ENCODE measurements around the gene LNPEP.

Gene LNPEP

DNA sequence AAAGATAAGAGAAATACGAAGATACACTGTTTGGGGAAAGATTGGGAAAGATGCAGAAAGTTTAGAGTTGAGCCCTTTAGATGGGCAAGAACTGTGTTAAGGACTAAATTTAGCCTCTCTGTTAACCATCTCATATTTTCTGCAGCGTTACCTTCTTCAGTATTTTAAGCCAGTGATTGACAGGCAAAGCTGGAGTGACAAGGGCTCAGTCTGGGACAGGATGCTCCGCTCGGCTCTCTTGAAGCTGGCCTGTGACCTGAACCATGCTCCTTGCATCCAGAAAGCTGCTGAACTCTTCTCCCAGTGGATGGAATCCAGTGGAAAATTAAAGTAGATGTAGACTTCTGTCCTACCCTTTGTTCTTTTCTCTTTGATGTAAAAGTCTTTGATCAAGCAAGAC, 26.4 kb upstream of the LNPEP start:
- Histone ChIP-seq H3K27me3 (ENCODE audit: control insufficient read depth, insufficient read depth, low read length) (no peaks in the 10 kb centered on the region), H3K4me1 (ENCODE audit: control insufficient read depth, insufficient read depth, low read length) (no peaks in the 10 kb centered on the region), H3K9ac (ENCODE audit: low read length) (no peak overlapping the region), H3K4me3 (ENCODE audit: low read depth, low read length) (no peak overlapping the region), H3K27ac (ENCODE audit: low read depth, low read length) (no peak overlapping the region), H3K36me3 (ENCODE audit: control insufficient read depth, insufficient read depth, low read length) (no peaks in the 10 kb centered on the region), H3K9me3 (ENCODE audit: control insufficient read depth, insufficient read depth, low read depth, low read length) (no peaks in the 10 kb centered on the region)

GRCh38 chr5:96911139-96911538, 24.7 kb upstream of the LNPEP start:
- no peaks in the 10 kb centered on the region for H3K27me3 ChIP-seq (ENCODE audit: control insufficient read depth, insufficient read depth, low read length)
- no peaks in the 10 kb centered on the region for H3K36me3 ChIP-seq (ENCODE audit: control insufficient read depth, insufficient read depth, low read length)
- H3K9me3 ChIP-seq (ENCODE audit: control insufficient read depth, insufficient read depth, low read depth, low read length): no peaks in the 10 kb centered on the region
- H3K4me3 ChIP-seq (ENCODE audit: low read depth, low read length): no peak overlapping the region
- no peak overlapping the region for H3K27ac ChIP-seq (ENCODE audit: low read depth, low read length)
- H3K4me1 ChIP-seq (ENCODE audit: control insufficient read depth, insufficient read depth, low read length): no peaks in the 10 kb centered on the region
- H3K9ac ChIP-seq (ENCODE audit: low read length): no peak overlapping the region

DNA sequence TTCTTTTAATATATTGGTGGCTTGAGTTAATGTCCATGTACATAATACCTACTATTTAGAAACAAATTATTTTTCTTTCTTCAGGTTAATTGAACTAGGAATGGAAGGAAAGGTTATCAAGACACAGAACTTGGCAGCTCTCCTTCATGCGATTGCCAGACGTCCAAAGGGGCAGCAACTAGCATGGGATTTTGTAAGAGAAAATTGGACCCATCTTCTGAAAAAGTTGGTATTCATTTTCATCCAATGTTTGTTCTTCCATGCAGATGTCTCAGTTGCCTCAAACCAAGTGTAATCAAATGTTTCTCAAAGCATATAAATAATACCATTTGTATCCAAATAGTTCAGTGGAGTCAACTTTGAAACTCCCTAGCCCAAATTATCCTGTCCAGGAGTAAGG, 22.6 kb upstream of the LNPEP start:
- Histone ChIP-seq H3K4me3 (ENCODE audit: low read depth, low read length) (no peak overlapping the region), H3K36me3 (ENCODE audit: control insufficient read depth, insufficient read depth, low read length) (no peaks in the 10 kb centered on the region), H3K4me1 (ENCODE audit: control insufficient read depth, insufficient read depth, low read length) (no peaks in the 10 kb centered on the region), H3K27me3 (ENCODE audit: control insufficient read depth, insufficient read depth, low read length) (no peaks in the 10 kb centered on the region), H3K9ac (ENCODE audit: low read length) (no peak overlapping the region), H3K9me3 (ENCODE audit: control insufficient read depth, insufficient read depth, low read depth, low read length) (no peaks in the 10 kb centered on the region), H3K27ac (ENCODE audit: low read depth, low read length) (no peak overlapping the region)

GRCh38 chr5:96919754-96920197, 16.1 kb upstream of the LNPEP start:
- H3K27ac ChIP-seq (ENCODE audit: low read depth, low read length): no peak overlapping the region
- H3K9me3 ChIP-seq (ENCODE audit: control insufficient read depth, insufficient read depth, low read depth, low read length): no peaks in the 10 kb centered on the region
- H3K4me1 ChIP-seq (ENCODE audit: control insufficient read depth, insufficient read depth, low read length): peaks cover 5% of the 10 kb centered on the region; the same call in 1 of the 2 replicates
- no peaks in the 10 kb centered on the region for H3K27me3 ChIP-seq (ENCODE audit: control insufficient read depth, insufficient read depth, low read length)
- H3K4me3 ChIP-seq (ENCODE audit: low read depth, low read length): no peak overlapping the region
- no peaks in the 10 kb centered on the region for H3K36me3 ChIP-seq (ENCODE audit: control insufficient read depth, insufficient read depth, low read length)
- H3K9ac ChIP-seq (ENCODE audit: low read length): no peak overlapping the region

DNA sequence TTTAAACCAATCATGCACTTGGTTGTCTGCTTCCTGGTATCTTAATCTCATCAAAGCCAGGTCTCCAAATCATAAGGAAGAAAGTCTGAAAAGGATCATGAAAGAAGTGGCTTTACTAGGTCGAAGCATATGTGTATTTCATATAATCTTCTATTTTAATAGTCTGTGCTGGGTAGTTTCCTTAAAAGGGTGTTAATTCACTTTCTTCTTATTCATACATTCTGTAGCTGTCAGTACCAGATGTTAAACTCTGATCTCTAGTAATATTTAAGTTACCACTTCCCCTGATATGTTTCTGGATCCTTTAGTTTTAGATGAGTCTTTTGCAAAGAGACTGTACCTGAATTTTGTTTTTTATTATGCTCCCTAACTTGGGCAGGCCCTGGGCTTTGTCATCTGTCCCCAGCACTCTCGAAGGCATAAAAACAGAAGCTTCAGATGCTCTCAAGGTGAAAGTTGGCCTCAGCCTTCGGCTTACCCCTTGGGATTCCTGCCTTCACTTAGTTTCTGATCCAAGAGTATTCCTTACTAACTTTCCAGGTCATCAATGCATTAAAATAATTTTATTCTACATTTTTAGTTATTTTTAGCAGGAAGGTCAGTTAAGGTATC, 15.0 kb upstream of the LNPEP start:
- Histone ChIP-seq H3K4me3 (ENCODE audit: low read depth, low read length) (no peak overlapping the region), H3K27me3 (ENCODE audit: control insufficient read depth, insufficient read depth, low read length) (no peaks in the 10 kb centered on the region), H3K27ac (ENCODE audit: low read depth, low read length) (no peak overlapping the region), H3K9ac (ENCODE audit: low read length) (no peak overlapping the region), H3K36me3 (ENCODE audit: control insufficient read depth, insufficient read depth, low read length) (no peaks in the 10 kb centered on the region), H3K9me3 (ENCODE audit: control insufficient read depth, insufficient read depth, low read depth, low read length) (no peaks in the 10 kb centered on the region), H3K4me1 (ENCODE audit: control insufficient read depth, insufficient read depth, low read length) (peaks cover 5% of the 10 kb centered on the region; the same call in 1 of the 2 replicates)

- H3K27ac ChIP-seq (ENCODE audit: low read depth, low read length): no peak overlapping the region
- H3K9me3 ChIP-seq (ENCODE audit: control insufficient read depth, insufficient read depth, low read depth, low read length): no peaks in the 10 kb centered on the region
- no peaks in the 10 kb centered on the region for H3K27me3 ChIP-seq (ENCODE audit: control insufficient read depth, insufficient read depth, low read length)
- H3K4me1 ChIP-seq (ENCODE audit: control insufficient read depth, insufficient read depth, low read length): peaks cover 5% of the 10 kb centered on the region; the same call in 1 of the 2 replicates
- no peaks in the 10 kb centered on the region for H3K36me3 ChIP-seq (ENCODE audit: control insufficient read depth, insufficient read depth, low read length)
- H3K4me3 ChIP-seq (ENCODE audit: low read depth, low read length): no peak overlapping the region
- no peak overlapping the region for H3K9ac ChIP-seq (ENCODE audit: low read length)
Observed at GRCh38 chr5:96922499-96923244, 13.2 kb upstream of the LNPEP start.

DNA sequence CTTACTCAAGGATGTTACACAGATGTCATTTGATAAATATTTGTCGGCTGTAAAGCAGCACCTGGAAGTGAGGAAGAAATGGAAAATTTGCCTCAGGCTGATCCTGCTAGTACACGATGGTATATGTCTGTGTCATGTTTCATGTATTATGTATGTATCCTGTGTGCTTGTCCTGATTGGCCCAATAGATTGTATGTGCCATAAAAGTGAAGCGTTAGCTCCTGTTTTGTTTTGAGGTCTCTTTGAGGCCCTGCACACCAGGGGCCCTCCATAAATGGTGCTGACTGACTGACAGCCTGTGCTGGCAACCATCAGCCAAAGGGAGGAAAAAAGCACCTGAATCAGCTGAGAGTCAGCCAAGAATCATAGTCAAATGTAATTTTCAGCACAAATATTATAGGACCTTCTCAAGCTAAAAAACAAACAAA, 11.8 kb upstream of the LNPEP start:
- Histone ChIP-seq H3K27ac (ENCODE audit: low read depth, low read length) (no peak overlapping the region), H3K4me3 (ENCODE audit: low read depth, low read length) (no peak overlapping the region), H3K4me1 (ENCODE audit: control insufficient read depth, insufficient read depth, low read length) (peaks cover 5% of the 10 kb centered on the region; the same call in 1 of the 2 replicates), H3K9me3 (ENCODE audit: control insufficient read depth, insufficient read depth, low read depth, low read length) (no peaks in the 10 kb centered on the region), H3K27me3 (ENCODE audit: control insufficient read depth, insufficient read depth, low read length) (no peaks in the 10 kb centered on the region), H3K9ac (ENCODE audit: low read length) (no peak overlapping the region), H3K36me3 (ENCODE audit: control insufficient read depth, insufficient read depth, low read length) (no peaks in the 10 kb centered on the region)

GRCh38 chr5:96926276-96926675, 9.6 kb upstream of the LNPEP start:
- H3K9ac ChIP-seq (ENCODE audit: low read length): no peak overlapping the region
- no peak overlapping the region for H3K27ac ChIP-seq (ENCODE audit: low read depth, low read length)
- H3K4me3 ChIP-seq (ENCODE audit: low read depth, low read length): no peak overlapping the region
- H3K9me3 ChIP-seq (ENCODE audit: control insufficient read depth, insufficient read depth, low read depth, low read length): no peaks in the 10 kb centered on the region
- no peaks in the 10 kb centered on the region for H3K36me3 ChIP-seq (ENCODE audit: control insufficient read depth, insufficient read depth, low read length)
- H3K27me3 ChIP-seq (ENCODE audit: control insufficient read depth, insufficient read depth, low read length): no peaks in the 10 kb centered on the region
- peaks cover 5% of the 10 kb centered on the region; the same call in 1 of the 2 replicates for H3K4me1 ChIP-seq (ENCODE audit: control insufficient read depth, insufficient read depth, low read length)

- Histone ChIP-seq H3K27me3 (ENCODE audit: control insufficient read depth, insufficient read depth, low read length) (no peaks in the 10 kb centered on the region), H3K9me3 (ENCODE audit: control insufficient read depth, insufficient read depth, low read depth, low read length) (no peaks in the 10 kb centered on the region), H3K36me3 (ENCODE audit: control insufficient read depth, insufficient read depth, low read length) (no peaks in the 10 kb centered on the region), H3K27ac (ENCODE audit: low read depth, low read length) (no peak overlapping the region), H3K9ac (ENCODE audit: low read length) (no peak overlapping the region), H3K4me3 (ENCODE audit: low read depth, low read length) (no peak overlapping the region), H3K4me1 (ENCODE audit: control insufficient read depth, insufficient read depth, low read length) (peaks cover 5% of the 10 kb centered on the region; the same call in 1 of the 2 replicates)
Observed at GRCh38 chr5:96927008-96927407, 8.9 kb upstream of the LNPEP start.

DNA sequence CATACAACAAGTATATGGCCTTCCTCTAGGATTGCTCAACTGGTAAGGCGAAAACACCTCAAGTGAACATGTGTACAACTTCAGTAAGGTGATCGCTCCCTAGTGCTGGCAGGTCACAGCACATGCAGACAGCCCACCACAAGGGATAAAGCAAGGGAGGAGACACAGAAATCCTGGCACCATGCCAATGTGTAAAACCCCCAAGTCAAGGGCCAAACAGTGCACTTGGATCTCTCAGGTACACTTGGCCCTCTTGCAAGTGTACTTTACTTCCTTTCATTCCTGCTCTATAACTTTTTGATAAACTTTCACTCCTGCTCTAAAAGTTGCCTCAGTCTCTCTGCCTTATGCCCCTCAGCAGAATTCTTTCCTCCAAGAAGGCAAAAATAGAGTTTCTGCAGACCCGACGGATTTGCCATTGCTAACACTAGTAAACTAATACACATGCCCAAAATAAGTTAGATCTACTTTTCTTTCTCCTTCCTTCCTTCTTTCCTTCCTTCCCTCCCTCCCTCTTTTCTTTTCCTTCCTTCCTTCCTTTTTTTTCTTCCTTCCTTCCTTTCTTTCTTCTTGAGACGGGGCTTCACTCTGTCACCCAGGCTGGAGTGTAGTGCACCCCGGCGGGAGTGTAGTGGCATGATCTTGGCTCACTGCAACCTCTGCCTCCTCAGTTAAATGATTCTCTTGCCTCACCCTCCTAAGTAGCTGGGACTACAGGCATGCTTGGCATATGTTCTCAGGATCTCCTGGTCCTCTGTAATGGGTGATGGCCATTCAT, 6.8 kb upstream of the LNPEP start:
- H3K9ac ChIP-seq (ENCODE audit: low read length): no peak overlapping the region
- no peak overlapping the region for H3K4me3 ChIP-seq (ENCODE audit: low read depth, low read length)
- no peaks in the 10 kb centered on the region for H3K9me3 ChIP-seq (ENCODE audit: control insufficient read depth, insufficient read depth, low read depth, low read length)
- H3K27me3 ChIP-seq (ENCODE audit: control insufficient read depth, insufficient read depth, low read length): no peaks in the 10 kb centered on the region
- no peak overlapping the region for H3K27ac ChIP-seq (ENCODE audit: low read depth, low read length)
- peaks cover 7% of the 10 kb centered on the region; the same call in 1 of the 2 replicates for H3K4me1 ChIP-seq (ENCODE audit: control insufficient read depth, insufficient read depth, low read length)
- no peaks in the 10 kb centered on the region for H3K36me3 ChIP-seq (ENCODE audit: control insufficient read depth, insufficient read depth, low read length)

DNA sequence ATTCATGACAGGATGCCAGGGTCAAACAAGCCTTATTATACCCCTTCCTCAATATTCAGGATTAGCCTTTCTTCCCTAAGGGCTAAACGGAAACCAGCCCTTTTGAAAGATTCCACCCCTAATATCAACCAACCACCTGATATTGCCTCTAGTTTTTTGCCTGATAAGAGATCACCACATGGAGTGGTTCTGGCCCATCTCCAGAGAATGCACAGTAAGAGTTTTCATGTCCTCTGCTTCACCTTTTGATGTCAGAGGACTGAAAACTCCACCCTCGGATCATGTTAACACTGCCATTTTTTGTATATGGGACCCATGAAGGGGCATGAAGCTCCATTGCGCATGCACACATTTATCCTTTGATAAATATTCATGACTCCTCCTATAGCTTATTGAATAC, 5.8 kb upstream of the LNPEP start:
- Histone ChIP-seq H3K4me3 (ENCODE audit: low read depth, low read length) (no peak overlapping the region), H3K36me3 (ENCODE audit: control insufficient read depth, insufficient read depth, low read length) (no peaks in the 10 kb centered on the region), H3K9me3 (ENCODE audit: control insufficient read depth, insufficient read depth, low read depth, low read length) (no peaks in the 10 kb centered on the region), H3K27ac (ENCODE audit: low read depth, low read length) (no peak overlapping the region), H3K4me1 (ENCODE audit: control insufficient read depth, insufficient read depth, low read length) (peaks cover 8% of the 10 kb centered on the region; the same call in 1 of the 2 replicates), H3K9ac (ENCODE audit: low read length) (no peak overlapping the region), H3K27me3 (ENCODE audit: control insufficient read depth, insufficient read depth, low read length) (no peaks in the 10 kb centered on the region)

Data from HUES6 (cell line).